ENCODE measurements around the gene VCAM1.
A peak's percentile ranks its signal among the peaks of the same experiment; 100 is the strongest.

Gene VCAM1, protein sequence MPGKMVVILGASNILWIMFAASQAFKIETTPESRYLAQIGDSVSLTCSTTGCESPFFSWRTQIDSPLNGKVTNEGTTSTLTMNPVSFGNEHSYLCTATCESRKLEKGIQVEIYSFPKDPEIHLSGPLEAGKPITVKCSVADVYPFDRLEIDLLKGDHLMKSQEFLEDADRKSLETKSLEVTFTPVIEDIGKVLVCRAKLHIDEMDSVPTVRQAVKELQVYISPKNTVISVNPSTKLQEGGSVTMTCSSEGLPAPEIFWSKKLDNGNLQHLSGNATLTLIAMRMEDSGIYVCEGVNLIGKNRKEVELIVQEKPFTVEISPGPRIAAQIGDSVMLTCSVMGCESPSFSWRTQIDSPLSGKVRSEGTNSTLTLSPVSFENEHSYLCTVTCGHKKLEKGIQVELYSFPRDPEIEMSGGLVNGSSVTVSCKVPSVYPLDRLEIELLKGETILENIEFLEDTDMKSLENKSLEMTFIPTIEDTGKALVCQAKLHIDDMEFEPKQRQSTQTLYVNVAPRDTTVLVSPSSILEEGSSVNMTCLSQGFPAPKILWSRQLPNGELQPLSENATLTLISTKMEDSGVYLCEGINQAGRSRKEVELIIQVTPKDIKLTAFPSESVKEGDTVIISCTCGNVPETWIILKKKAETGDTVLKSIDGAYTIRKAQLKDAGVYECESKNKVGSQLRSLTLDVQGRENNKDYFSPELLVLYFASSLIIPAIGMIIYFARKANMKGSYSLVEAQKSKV

DNA sequence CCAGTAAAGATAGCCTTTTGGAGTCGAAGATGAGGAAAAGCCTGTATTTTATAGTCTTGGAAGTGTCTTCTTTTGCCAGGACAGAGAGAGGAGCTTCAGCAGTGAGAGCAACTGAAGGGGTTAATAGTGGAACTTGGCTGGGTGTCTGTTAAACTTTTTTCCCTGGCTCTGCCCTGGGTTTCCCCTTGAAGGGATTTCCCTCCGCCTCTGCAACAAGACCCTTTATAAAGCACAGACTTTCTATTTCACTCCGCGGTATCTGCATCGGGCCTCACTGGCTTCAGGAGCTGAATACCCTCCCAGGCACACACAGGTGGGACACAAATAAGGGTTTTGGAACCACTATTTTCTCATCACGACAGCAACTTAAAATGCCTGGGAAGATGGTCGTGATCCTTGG, at the start of gene VCAM1:
TSS of gene VCAM1 (plus strand) at position 253 of the 400 bp plus-strand sequence. CDS start at position 372, 119 bp downstream.
- DNase-seq (ENCODE audit: low read depth in 3 of 3): no peak

DNA sequence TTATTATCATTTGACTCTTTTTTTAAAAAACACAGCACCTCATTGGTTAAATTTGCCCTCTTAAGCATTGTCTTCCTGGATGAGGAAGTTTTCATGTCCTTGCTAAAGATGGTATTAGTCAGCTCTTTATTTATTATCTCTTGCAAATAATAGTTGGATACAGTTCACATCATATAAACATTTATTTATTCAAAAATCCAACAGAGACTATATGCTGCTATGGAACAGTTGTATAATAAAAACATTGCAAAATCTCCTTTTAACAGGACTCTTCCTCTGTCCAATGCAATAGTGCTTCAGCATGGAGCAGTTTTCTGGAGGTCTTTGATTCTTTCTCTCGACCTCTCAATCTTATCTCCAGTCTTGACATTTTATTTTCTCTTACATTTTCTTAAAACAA, 49.5 kb upstream of the VCAM1 start:
- DNase-seq (ENCODE audit: low read depth in 3 of 3): no peak

DNA sequence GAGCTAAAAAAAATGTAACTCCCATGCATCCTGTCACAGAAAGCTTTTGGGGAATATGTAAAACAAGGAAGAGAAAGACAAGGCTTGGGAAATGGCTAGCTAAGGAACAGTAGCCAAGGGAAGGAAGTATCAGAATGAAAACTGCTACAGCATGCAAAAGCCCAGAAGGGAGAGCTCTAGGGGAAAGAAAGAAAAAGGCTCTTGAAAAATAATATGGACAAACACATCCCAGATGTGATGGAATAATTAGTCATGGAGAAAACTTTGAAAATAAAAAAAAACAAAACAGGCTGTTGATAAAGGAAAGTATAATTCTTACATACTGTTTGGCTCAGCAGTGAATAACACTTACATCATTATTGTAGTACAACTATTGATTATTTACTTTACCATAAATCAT, 47.9 kb upstream of the VCAM1 start:
- no peak for DNase-seq (ENCODE audit: low read depth in 3 of 3)

DNA sequence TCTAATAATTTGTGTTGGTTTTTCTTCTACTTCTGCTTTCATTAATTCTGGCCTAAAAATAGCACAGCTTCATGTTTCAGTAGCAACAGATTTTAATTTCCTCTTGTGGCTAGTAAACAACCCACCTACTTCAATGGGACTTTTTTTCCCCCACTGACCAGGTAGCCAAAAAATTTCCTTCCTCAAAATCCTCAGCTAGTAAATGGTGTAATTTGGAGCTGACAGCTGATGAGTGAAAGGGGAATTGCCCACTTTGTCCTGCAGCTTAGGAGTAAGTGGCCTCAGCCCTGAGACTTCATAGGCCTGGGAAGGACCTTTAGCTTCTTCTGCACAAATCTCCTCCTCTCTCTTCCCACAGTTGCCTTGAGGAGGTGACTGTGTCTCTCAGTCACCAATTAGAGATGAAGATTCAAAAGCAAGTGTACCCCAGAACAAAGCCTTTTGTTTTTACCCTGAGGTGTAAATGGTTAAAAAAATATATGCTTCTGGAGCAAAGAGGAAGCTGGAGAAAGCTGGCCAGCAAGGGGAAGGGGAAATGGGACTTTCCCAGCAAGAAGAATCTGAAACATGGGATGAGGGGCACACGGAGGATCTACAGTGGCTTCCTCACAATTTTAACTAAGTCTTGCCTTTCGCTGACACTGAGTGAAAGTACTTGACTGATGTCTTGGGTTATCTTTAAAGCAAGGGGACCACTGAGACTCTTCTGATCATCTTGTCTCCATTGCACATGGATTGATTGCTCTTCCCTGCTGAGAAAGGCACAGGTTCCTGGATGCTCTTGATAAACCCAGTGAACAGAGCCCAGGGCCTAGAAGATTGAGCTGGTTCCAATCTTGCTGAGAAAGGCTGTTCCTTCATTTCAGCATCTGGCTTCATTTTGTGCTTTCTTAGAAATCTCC, 35.8 kb upstream of the VCAM1 start:
- no peak for DNase-seq (ENCODE audit: low read depth in 3 of 3)

DNA sequence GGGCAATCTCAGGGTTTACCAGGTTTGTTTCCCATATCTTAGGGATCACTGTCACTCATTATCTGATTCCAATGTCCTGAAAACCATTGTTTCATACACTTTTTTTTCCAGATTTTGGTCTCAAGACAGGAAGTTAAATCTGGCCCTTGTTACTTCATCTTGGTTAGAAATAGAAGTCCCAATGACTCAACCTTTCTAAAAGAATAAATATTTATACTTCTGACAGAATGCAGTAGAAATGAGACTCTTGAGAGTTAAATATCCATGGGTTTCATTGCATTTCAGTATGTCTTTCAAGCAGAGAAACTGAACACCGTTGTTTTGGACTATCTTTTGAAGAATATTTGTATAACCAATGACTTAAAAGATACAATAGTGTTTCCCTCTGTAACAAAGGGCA, 19.8 kb upstream of the VCAM1 start:
- DNase-seq (ENCODE audit: low read depth in 3 of 3): no peak

DNA sequence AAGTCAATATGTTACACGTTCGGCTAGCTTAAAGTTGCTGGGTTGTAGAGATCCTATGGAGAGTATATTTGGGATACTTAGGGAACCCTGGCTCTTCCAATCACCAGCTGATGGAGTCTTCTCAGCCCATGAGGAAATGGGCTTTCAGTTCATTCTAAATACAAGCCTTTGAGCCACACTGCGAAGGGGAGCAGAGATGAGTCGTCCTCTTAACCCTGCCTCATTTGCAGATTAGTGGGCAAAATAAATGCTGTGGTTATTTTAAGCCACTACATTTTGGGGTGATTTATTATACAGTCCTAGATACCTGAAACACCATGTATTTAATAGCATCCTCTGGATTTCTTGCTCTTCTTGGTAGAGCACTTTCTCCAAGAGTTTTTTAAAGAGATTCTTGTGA, 19.0 kb upstream of the VCAM1 start:
- DNase-seq (ENCODE audit: low read depth in 3 of 3): no peak

DNA sequence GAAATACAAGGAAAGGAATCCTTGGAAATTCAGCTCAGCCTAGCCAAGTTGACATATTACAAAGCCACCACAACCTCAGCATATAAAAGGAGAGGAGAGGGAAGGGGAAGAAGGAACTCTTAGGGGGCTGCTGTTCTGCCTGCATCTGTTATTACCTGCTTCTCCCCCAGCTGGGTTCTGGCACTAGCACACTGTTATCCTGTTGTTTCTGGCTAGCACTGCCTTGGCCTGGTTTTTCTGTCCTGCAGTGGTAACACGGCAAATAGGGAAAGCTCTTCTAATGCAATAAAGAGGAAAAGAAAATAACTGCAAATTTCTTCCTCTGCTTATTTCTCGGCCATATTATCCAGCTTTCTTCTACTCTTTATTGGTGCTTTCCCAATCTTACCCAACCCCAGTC, 16.5 kb upstream of the VCAM1 start:
- no peak for DNase-seq (ENCODE audit: low read depth in 3 of 3)

DNA sequence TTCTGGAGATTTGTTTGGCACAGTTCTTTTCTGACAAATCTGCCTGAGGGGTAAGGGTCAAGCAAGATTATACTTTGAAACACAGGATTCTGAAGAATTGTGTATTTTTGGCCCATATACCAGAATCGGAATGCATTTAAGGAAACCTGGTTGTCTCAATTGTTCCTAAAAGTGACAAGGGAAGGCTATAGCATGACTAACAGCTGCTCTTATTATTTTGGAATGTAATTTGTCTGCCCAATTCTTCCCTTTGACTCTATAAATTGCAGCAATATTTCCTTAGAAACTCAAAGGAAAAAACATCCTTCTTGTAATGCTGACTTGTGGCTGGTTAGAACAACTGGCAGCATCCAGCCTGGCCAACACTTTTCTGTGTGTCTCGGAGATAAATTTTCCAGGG, 15.8 kb upstream of the VCAM1 start:
- no peak for DNase-seq (ENCODE audit: low read depth in 3 of 3)

DNA sequence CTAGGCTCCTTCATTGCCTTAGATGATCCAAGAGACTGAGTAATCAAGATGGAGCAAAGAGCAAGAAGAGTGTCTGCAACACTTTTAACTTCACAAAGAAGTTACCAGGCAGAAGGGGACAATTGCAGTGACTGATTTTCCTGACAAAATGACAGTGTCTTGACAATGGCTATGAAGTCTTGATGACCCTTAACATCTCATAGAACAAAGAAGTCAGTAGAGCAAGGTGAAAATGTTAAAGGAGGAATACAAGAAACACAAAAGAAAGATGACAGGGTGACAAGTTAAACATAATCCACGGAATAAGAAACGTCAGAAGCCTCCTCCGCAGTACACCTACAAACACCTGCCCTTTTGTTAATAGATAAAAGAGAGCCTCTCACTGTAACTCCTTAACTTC, 15.1 kb upstream of the VCAM1 start:
- no peak for DNase-seq (ENCODE audit: low read depth in 3 of 3)

DNA sequence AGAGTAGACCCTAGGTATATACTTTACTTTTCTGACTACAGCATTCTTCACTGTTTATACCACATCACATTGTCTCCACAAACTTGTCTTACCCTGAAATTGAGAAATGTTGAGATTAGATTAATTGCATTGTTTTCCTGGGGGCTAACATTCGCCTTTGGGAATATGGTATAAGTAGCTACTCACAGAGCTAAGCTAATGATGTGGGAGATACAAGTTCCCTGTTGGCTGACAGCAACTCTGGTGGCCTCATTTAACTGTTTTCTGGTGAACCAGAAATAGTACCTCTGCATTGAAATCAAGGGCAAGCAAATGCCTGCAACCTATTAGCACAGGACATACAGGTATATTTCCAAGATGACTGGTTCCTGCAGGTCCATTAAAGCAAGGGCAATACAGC, 13.2 kb upstream of the VCAM1 start:
- DNase-seq (ENCODE audit: low read depth in 3 of 3): no peak

DNA sequence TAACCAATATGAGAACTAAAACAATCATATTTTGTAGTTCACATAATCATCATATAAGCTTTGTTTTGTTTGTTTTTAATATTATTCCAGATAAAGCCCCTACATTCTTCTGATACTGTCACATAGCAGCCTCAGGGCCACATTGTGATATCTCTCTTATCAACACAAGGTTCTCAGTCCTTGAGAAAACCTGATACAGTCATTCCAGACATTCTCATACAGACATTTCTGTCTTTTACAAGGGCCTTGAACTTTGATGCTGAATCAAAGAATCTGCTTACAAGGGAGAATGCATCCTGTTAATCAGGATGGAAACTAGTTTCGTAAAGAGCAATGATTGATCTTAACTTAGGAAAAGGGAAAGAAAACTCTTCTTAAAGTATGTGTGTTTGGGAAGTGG, 12.7 kb upstream of the VCAM1 start:
- no peak for DNase-seq (ENCODE audit: low read depth in 3 of 3)

DNA sequence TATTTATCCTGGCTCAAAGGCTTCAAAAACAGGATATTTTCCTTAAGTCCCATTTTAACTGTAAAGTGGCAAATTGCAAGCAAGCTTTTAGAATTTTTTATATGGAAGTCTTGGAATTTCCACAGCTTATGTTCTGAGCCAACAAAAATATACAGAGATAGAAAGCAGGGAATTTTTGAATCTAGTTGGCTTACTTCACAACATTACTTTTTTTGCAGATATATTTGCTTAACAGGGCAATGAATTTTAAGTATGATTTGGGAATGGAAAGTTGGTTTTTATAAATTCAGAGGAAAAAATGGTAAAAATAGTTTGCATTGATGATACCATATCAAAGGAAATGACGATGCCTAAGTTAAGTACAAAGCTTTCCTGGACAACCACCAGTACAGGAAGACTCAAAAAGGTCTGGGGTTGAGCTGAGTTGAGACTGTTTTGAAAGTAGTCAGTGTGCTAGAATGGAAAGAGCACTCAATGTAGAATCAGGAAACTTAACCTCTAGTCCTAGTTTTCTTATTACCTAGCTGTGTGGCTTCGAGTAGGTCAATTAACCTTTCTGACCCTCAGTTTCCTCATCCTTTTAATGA, 11.0 kb upstream of the VCAM1 start:
- DNase-seq (ENCODE audit: low read depth in 3 of 3): no peak

DNA sequence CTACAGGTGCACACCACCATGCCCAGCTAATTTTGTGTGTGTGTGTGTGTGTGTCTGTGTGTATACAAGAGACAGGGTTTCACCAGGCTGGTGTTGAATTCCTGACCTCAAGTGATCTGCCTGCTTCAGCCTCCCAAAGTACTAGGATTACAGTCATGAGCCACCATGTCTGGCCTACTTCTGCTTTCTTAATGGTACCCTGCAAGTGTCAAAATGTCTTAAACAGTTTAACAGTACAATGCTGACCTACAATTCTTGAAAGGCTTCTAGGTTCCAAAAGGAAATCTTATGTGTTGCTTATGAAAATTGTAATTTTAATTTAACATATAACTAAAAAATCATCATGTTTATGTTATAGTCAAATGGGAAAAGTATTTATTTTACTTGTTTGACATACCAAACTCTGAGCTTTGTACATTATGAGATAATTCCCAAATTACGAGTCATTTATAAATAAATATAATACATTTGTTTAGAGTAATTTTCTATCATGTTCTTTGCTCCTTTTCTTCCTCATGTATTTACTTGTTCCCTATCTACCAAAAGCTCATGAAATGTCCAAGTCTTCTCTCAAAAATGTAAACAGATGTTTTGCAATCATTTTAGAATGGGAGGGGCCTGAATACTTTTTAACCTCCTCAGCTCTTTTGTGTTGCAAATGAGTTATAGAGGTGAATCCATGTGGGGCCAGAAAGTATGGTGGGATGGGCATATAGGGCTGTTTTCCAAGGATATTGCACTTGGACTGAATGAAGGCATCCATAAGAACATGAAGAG, 8.4 kb upstream of the VCAM1 start:
- DNase-seq (ENCODE audit: low read depth in 3 of 3): no peak

DNA sequence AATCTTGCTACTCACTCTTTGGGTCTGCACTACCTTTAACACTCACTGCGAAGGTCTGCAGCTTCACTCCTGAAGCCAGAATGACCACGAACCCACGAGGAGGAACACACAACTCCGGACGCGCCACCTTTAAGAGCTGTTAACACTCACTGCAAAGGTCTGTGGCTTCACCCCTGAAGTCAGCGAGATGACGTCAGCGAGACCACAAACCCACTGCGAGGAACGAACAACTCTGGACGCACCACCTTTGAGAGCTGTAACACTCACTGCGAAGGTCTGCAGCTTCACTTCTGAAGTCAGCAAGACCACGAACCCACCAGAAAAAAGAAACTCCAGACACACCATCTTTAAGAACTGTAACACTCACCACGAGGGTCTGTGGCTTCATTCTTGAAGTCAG, 6.5 kb upstream of the VCAM1 start:
- DNase-seq (ENCODE audit: low read depth in 3 of 3): peak; percentile 8 to 36 (median 34)

DNA sequence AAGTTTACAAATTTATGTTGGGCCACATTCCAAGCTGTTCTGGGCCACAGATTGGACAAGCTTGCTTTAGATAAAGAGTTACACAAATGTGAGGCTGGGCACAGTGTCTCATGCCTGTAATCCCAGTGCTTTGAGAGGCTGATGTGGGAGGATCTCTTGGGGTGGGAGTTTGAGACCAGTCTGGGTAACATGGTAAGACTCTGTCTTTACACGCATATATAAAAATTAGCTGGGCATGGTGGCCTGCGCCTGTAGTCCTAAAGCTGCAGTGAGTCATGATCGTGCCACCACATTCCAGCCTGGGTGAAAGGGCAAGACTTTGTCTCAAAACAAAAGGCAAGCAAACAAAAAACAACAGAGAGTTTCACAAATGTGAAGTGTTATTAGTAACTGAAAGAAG, 5.9 kb upstream of the VCAM1 start:
- no peak for DNase-seq (ENCODE audit: low read depth in 3 of 3)

DNA sequence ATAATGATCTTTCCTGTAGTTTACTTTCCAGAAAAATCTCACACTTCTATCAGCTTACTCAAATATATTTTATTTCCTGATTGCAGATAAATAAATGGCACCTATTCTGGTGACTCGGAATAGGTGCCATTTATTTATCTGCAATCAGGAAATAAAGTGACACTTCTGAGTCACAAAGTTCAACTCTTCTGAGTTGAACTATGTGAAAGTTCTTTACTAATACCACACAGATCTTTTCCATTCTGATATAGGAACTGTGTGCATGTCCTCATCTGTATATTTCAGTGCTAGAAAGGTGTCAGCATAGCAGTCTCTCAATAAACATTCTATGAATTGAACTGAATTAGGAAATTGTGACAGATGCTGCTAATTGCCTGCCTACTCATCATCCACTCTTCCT, 4.9 kb upstream of the VCAM1 start:
- no peak for DNase-seq (ENCODE audit: low read depth in 3 of 3)

DNA sequence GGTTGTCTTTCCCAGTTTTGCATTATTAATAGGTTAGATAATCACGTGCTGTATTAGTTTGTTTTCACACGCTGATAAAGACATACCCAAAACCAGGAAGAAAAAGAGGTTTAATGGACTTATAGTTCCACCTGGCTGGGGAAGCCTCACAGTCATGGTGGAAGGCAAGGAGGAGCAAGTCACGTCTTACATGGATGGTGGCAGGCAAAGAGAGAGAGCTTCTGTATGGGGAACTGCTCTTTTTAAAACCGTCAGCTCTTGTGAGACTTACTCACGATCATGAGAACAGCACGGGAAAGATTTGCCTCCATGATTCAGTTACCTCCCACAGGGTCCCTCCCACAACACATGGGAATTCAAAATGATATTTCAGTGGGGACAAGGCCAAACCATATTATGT, 2.3 kb upstream of the VCAM1 start:
- DNase-seq (ENCODE audit: low read depth in 3 of 3): no peak

DNA sequence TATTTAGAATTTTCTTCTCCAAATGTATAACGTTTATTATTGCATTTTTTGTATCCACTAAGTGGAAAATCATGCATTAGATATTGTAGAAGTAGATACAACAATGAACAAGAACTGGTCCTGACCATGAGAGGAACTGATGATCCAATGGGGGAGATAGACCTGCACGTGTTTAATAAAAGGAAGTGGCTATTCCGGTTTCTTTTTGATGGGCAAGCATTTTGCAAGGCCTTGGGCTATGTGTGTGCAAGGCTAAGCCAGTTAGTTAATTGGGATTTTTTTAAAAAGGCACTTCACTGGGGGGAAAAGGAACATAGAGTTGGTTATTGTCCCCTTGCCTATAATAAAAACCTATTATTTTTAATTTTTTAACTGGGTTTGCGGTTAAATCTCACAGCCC, 961 bp upstream of the VCAM1 start:
- no peak for DNase-seq (ENCODE audit: low read depth in 3 of 3)

DNA sequence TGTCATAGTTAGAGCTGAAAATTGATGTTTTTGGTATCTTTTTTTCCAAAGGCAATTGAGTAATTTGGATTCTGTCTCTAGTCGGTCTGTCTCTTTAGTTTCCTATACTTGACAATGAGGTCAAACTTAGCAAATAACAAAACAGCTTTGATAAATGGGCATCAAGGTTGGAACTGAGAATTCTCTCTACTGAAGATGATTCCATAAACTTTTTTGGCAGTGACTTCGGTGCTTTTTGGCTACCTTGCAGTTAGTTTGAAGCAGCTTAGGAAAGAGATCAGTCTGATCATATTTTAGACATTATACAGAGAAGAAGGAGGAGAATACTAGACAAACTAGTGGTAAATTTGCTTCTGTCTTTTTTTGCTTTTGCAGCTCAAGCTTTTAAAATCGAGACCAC, 559 bp downstream of the VCAM1 start:
- DNase-seq (ENCODE audit: low read depth in 3 of 3): no peak

DNA sequence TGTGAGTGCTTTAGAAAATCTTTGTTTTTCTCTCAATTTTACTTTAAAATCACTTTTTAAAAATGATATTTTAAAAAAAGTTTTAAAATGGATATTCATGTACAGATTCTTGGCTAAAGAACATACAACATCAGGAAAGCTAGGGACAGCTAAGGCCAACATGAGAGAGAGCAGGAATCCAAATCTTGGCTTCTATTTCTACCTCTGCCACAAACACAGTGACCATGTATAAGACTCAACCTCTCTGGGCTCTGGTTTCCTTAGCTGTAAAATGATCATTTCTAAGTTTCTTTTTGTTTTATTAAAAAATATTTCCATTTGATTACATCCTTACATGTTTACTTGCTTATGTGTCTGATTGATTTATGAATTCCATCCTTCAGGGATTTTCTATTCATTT, 1.2 kb downstream of the VCAM1 start:
- DNase-seq (ENCODE audit: low read depth in 3 of 3): no peak

DNA sequence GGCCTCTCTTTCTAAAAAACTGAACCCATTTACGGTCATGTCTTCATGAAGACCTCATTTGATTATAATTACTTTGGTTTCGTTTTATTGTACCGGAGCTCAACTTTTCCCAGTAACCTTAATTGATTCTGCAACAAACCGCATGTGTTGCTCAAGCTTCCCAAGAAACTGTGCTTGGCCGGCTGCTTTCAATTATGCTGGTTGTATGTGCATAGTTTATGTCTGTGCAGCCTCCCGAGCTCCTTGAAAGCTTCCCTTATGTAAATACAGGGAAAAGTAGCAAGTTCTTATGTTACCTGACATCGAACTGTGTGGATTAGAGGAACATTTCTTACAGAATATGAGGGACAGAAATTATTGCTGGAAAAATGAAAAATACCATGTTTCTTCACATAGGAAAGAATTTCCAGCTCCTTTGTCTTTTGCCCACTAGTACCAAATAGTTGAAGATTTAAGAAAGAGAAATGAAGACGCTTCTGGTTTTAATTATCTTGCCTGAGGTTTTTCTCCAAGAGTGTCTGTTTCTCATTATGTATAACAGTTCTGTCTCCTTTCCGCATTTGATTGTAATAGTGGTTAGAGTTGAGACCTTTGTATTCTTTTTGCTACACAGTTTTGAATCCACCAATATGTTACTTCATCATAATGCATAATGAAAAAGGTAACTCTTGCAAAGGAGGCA, 2.1 kb downstream of the VCAM1 start:
- no peak for DNase-seq (ENCODE audit: low read depth in 3 of 3)

All from stimulated activated CD4-positive, alpha-beta T cell treated with anti-CD3 and anti-CD28 coated beads, TNF-alpha, amount 100 ng/mL, for 48 hours (primary cell).